Right atrium auricular region (tissue), 2 donors: ENCODE results near the gene ATP2A3. TPM values are rescaled to one million over a fixed set of nuclear protein-coding genes. Genes with fewer than 3 reads are reported as not detected.

Source experiments
- DNase-seq: peaks from one replicate; pipeline ENCODE4 v3.0.0-alpha.2; 2019; ENCODE audit warnings: low spot score
- H3K27ac ChIP-seq, 2 donors: fragments of 200-600 bp; sonication (generic); 1 replicate in 1 of 2; 2 replicates in 1 of 2; pipeline ENCODE4 v1.5.1; 2016 to 2019
- H3K27me3 ChIP-seq, 2 donors: fragments of 200-600 bp; sonication (generic); one replicate each; pipeline versions ENCODE4 v1.5.1 to v1.6.0; 2017 to 2019
- H3K36me3 ChIP-seq: fragments of 200-600 bp; sonication (generic); one replicate; pipeline ENCODE4 v1.5.1; 2016
- H3K4me1 ChIP-seq, 2 donors: fragments of 200-600 bp; sonication (generic); one replicate each; pipeline versions ENCODE4 v1.5.1 to v1.6.0; 2017 to 2019
- H3K4me3 ChIP-seq, 2 donors: fragments of 200-600 bp; sonication (generic); 1 replicate in 1 of 2; 2 replicates in 1 of 2; pipeline ENCODE4 v1.5.1; 2017 to 2019; ENCODE audit warnings: mild to moderate bottlenecking in 1 of 2, moderate library complexity in 1 of 2
- H3K9me3 ChIP-seq, 2 donors: fragments of 200-600 bp; sonication (generic); one replicate each; pipeline ENCODE4 v1.5.1; 2019
- total RNA-seq, 2 donors: library from RNA; depleted of rRNA; stranded (reverse); fragments of >200 nt; gene quantifications; one replicate each; pipeline ENCODE4 v1.1.0, GENCODE V29; 2016
- TF ChIP-seq, protein P1 (sequence below), 2 donors: fragments of 200-600 bp; sonication (generic); IDR thresholded peaks; one replicate each; pipeline ENCODE4 v1.5.1; 2019; ENCODE audit warnings: antibody characterized with exemption in 2 of 2

The ATP2A3 gene
- total RNA-seq, 2 donors from 2014 or later = 5.5 to 12.2 TPM

GRCh38 chr17:3943240-3943891 is 20.9 kb downstream of the ATP2A3 start:
- Histone ChIP-seq H3K36me3 (no peaks in the 10 kb centered on the region), H3K27ac (no peak overlapping the region), H3K9me3 (no peaks in the 10 kb centered on the region), H3K4me3 (no peak overlapping the region), H3K27me3 (no peaks in the 10 kb centered on the region), H3K4me1 (peaks cover 0 to 19% of the 10 kb centered on the region in 2 donors)
- TF ChIP-seq, protein P1, sequence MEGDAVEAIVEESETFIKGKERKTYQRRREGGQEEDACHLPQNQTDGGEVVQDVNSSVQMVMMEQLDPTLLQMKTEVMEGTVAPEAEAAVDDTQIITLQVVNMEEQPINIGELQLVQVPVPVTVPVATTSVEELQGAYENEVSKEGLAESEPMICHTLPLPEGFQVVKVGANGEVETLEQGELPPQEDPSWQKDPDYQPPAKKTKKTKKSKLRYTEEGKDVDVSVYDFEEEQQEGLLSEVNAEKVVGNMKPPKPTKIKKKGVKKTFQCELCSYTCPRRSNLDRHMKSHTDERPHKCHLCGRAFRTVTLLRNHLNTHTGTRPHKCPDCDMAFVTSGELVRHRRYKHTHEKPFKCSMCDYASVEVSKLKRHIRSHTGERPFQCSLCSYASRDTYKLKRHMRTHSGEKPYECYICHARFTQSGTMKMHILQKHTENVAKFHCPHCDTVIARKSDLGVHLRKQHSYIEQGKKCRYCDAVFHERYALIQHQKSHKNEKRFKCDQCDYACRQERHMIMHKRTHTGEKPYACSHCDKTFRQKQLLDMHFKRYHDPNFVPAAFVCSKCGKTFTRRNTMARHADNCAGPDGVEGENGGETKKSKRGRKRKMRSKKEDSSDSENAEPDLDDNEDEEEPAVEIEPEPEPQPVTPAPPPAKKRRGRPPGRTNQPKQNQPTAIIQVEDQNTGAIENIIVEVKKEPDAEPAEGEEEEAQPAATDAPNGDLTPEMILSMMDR (IDR thresholded peaks at IDR 0.05) = no peak
- DNase-seq = no peak

DNA sequence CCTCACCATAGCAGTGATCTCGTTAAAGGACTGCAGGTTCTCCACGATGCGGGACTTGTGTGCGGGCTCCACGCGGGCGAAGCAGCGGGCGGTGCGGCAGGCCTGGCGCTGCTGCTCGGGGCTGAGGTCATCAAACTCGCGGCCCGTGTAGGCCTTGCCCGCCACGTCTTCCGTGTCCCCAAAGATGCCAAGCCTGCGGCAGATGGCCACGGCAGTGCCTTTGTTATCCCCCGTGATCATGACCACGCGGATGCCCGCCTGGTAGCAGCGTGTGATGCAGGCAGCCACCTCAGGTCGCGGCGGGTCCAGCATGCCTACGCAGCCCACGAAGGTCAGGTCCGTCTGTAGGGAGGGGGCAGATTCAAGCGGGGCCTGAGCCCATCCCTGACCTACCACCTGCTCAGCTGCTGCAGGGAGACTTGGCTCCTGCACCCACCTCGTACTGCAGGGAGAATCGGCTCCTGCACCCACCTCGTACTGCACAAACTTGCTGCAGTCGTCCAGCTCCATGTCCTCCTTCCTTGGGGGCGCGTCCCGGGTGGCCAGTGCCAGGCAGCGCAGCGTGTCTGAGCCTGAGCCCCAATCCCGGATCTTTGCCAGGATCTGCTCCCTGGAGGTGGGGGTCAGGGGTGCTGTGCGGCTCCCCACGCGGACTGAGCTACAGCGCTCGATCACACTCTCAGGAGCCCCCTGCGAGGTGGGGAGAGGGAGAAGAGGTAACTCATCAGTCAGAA is 23.1 kb downstream of the ATP2A3 start:
- TF ChIP-seq, protein P1 (IDR thresholded peaks at IDR 0.05) = no peak
- Histone ChIP-seq H3K27me3 (no peaks in the 10 kb centered on the region), H3K4me3 (no peak overlapping the region), H3K27ac (no peak overlapping the region), H3K36me3 (no peaks in the 10 kb centered on the region), H3K4me1 (peaks cover 0 to 19% of the 10 kb centered on the region in 2 donors), H3K9me3 (no peaks in the 10 kb centered on the region)
- DNase-seq = no peak

GRCh38 chr17:3937359-3937758 is 26.9 kb downstream of the ATP2A3 start:
- Histone ChIP-seq H3K36me3 (no peaks in the 10 kb centered on the region), H3K9me3 (no peaks in the 10 kb centered on the region)

DNA sequence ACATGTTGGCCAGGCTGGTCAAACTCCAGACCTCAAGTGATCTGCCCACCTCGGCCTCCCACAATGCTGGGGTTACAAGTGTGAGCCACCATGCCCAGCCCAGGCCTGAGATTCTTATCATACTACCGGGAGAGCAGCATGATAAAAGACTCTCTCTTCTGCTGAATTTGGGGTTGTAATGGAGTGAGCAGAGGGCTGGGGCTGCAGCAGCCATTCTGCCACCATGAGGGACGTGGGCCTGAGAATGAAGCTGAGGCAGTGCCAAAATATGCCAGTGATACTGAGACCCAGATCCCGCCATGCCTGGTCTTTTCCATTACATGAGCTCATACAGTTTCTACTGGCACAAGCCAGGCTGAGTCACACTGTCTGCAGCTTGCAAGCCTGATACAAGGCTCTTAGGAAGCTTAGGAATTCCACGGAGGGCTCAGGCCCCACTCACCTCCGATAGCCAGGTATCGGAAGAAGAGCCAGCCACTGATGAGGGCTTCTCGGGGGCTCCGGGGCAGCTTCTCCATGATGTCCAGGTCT is 28.3 kb downstream of the ATP2A3 start:
- DNase-seq = no peak
- no peaks in the 10 kb centered on the region for H3K9me3 ChIP-seq
- no peak overlapping the region for H3K27ac ChIP-seq
- H3K4me3 ChIP-seq = no peak overlapping the region
- H3K4me1 ChIP-seq = no peaks in the 10 kb centered on the region
- H3K36me3 ChIP-seq = no peaks in the 10 kb centered on the region
- H3K27me3 ChIP-seq = no peaks in the 10 kb centered on the region
- TF ChIP-seq, protein P1 (IDR thresholded peaks at IDR 0.05) = no peak

More at GRCh38 chr17:3937359-3937758, 26.9 kb downstream of the ATP2A3 start:
- Histone ChIP-seq H3K4me3 (no peak overlapping the region), H3K27me3 (no peaks in the 10 kb centered on the region), H3K4me1 (no peaks in the 10 kb centered on the region), H3K27ac (no peak overlapping the region)
- TF ChIP-seq, protein P1 (IDR thresholded peaks at IDR 0.05) = no peak
- no peak for DNase-seq

DNA sequence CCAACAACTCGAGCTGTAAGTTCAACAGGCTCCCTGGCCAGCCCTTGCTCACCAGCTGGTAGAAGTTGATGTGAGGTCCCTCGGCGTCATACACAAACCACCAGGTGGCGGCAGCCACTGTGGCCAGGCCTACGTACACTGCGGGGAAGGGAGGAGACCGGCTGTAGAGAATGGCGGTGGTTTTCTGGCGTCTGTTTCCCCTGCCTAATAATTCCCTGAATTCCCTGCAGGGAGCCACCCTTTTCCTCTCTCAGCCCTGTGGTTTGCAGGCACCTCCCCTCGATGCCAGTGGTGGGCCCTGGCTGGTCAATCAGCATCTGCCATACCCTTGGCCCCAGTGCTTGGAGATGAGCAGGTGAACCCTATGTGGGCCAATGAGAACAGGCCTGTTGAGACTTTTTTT is 29.1 kb downstream of the ATP2A3 start:
- no peaks in the 10 kb centered on the region for H3K4me1 ChIP-seq
- H3K9me3 ChIP-seq = no peaks in the 10 kb centered on the region
- TF ChIP-seq, protein P1 (IDR thresholded peaks at IDR 0.05) = peak; percentile 28 to 82
- no peak overlapping the region for H3K27ac ChIP-seq
- H3K36me3 ChIP-seq = no peaks in the 10 kb centered on the region
- H3K27me3 ChIP-seq = no peaks in the 10 kb centered on the region
- DNase-seq = no peak
- no peak overlapping the region for H3K4me3 ChIP-seq
